ENCODE results near the gene PDE6A.
A peak's percentile ranks its signal among the peaks of the same experiment; 100 is the strongest.

Gene PDE6A

GRCh38 chr5:149838881-149839739, 105.5 kb downstream of the PDE6A start:
- DNase-seq (ENCODE audit: extremely low read depth, low read depth) = no peak
- no peak for TF ChIP-seq CTCF (IDR thresholded peaks at IDR 0.05; ENCODE audit: low read depth, low read length)

DNA sequence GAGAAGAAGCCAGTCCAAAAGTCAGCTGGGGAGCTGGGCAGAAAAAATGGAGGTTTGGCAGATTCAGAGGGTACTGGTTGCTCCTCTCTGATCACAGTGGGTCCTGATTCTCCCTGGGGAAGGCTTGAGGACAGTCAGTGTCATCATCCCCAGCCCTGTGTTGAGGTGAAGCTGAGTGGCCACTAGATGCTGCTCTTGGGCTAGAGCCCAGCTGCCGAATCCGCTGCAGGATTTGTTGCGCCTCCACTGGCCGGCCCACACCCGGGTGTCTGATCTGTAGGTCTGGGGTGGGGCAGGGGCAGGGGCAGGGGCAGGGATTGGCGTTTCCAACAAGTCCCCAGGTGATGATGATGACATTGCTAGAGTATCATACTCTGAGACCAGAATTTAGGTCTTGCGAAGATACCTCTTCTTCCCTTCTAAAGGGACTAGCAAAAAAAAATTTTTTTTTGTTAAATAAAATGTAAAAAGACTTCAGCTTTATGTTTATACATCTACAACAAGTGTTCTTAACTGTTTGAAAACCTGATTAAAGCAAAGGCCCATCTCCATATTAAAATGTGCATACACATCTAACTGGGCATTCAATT, 106.8 kb downstream of the PDE6A start:
- DNase-seq (ENCODE audit: extremely low read depth, low read depth) = peak; percentile 34
- peak; percentile 90 for TF ChIP-seq CTCF (IDR thresholded peaks at IDR 0.05; ENCODE audit: low read depth, low read length)

DNA sequence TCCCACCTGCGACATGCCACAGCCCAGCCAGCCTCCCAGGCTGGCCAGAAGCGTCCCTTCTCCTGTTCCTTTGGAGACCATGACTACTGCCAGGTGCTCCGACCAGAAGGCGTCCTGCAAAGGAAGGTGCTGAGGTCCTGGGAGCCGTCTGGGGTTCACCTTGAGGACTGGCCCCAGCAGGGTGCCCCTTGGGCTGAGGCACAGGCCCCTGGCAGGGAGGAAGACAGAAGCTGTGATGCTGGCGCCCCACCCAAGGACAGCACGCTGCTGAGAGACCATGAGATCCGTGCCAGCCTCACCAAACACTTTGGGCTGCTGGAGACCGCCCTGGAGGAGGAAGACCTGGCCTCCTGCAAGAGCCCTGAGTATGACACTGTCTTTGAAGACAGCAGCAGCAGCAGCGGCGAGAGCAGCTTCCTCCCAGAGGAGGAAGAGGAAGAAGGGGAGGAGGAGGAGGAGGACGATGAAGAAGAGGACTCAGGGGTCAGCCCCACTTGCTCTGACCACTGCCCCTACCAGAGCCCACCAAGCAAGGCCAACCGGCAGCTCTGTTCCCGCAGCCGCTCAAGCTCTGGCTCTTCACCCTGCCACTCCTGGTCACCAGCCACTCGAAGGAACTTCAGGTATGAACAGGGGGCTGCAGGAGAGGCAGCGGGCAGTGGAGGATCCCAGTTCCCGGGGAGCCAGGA, 108.0 kb downstream of the PDE6A start:
- no peak for DNase-seq (ENCODE audit: extremely low read depth, low read depth)
- no peak for TF ChIP-seq CTCF (IDR thresholded peaks at IDR 0.05; ENCODE audit: low read depth, low read length)

- TF ChIP-seq CTCF (IDR thresholded peaks at IDR 0.05; ENCODE audit: low read depth, low read length) = peak; percentile 85
Observed at GRCh38 chr5:149834246-149834855, 110.2 kb downstream of the PDE6A start.

DNA sequence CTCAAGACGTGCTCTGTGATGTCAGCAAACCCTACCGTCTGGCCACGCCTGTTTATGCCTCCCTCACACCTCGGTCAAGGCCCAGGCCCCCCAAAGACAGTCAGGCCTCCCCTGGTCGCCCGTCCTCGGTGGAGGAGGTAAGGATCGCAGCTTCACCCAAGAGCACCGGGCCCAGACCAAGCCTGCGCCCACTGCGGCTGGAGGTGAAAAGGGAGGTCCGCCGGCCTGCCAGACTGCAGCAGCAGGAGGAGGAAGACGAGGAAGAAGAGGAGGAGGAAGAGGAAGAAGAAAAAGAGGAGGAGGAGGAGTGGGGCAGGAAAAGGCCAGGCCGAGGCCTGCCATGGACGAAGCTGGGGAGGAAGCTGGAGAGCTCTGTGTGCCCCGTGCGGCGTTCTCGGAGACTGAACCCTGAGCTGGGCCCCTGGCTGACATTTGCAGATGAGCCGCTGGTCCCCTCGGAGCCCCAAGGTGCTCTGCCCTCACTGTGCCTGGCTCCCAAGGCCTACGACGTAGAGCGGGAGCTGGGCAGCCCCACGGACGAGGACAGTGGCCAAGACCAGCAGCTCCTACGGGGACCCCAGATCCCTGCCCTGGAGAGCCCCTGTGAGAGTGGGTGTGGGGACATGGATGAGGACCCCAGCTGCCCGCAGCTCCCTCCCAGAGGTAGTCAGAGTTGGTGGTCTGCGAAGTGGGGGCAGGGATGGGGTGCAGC, 111.3 kb downstream of the PDE6A start:
- no peak for TF ChIP-seq CTCF (IDR thresholded peaks at IDR 0.05; ENCODE audit: low read depth, low read length)
- no peak for DNase-seq (ENCODE audit: extremely low read depth, low read depth)

More at GRCh38 chr5:149834246-149834855, 110.2 kb downstream of the PDE6A start:
- DNase-seq (ENCODE audit: extremely low read depth, low read depth) = peak; percentile 75

- DNase-seq (ENCODE audit: extremely low read depth, low read depth) = no peak
- TF ChIP-seq CTCF (IDR thresholded peaks at IDR 0.05; ENCODE audit: low read depth, low read length) = no peak
Observed at GRCh38 chr5:149832636-149833035, 112.0 kb downstream of the PDE6A start.

Data from AG09319 (cell line).